Neural progenitor cell (in vitro differentiated cells): ENCODE results near the gene BMP5. TPM values are rescaled to one million over a fixed set of nuclear protein-coding genes. Genes with fewer than 3 reads are reported as not detected.

ENCODE experiments used
- DNase-seq: peaks from one replicate; pipeline ENCODE4 v3.0.0-alpha.2; 2016; ENCODE audit warnings: low spot score
- H2AFZ ChIP-seq: fragments of 200-600 bp; sonication (generic); replicated peaks from 2 replicates; pipeline ENCODE4 v1.6.1; 2016; ENCODE audit warnings: antibody characterized with exemption
- H3F3A ChIP-seq: fragments of 200-600 bp; sonication (generic); 2 replicates; pipeline ENCODE4 v1.6.1; 2016; ENCODE audit warnings: antibody characterized with exemption, low read depth
- H3K27ac ChIP-seq: fragments of 200-600 bp; sonication (generic); 2 replicates; pipeline ENCODE4 v1.5.1; 2016; ENCODE audit warnings: mild to moderate bottlenecking
- H3K27me3 ChIP-seq: fragments of 200-600 bp; sonication (generic); 2 replicates; pipeline ENCODE4 v1.6.1; 2016; ENCODE audit warnings: mild to moderate bottlenecking, moderate library complexity
- H3K36me3 ChIP-seq: fragments of 200-600 bp; sonication (generic); 2 replicates; pipeline ENCODE4 v1.5.1; 2016
- H3K4me1 ChIP-seq: fragments of 200-600 bp; sonication (generic); 2 replicates; pipeline ENCODE4 v1.6.1; 2016; ENCODE audit warnings: mixed run types
- H3K4me2 ChIP-seq: fragments of 200-600 bp; sonication (generic); 2 replicates; pipeline ENCODE4 v1.6.1; 2016
- H3K4me3 ChIP-seq: fragments of 200-600 bp; sonication (generic); 2 replicates; pipeline ENCODE4 v1.5.1; 2016
- H3K79me2 ChIP-seq: fragments of 200-600 bp; sonication (generic); 2 replicates; pipeline ENCODE4 v1.6.1; 2016; ENCODE audit warnings: low read depth
- H3K9ac ChIP-seq: fragments of 200-600 bp; sonication (generic); 2 replicates; pipeline ENCODE4 v1.6.1; 2016
- H3K9me3 ChIP-seq: fragments of 200-600 bp; sonication (generic); 2 replicates; pipeline ENCODE4 v1.5.1; 2016; ENCODE audit warnings: low read depth
- H4K20me1 ChIP-seq: fragments of 200-600 bp; sonication (generic); 2 replicates; pipeline ENCODE4 v1.6.1; 2016; ENCODE audit warnings: low read depth
- H3K27ac Mint-ChIP-seq: 3 replicates; pipeline ENCODE4 v1.8.0; 2021; ENCODE audit warnings: mixed read lengths
- H3K27me3 Mint-ChIP-seq: 2 replicates; pipeline ENCODE4 v1.8.0; 2022; ENCODE audit warnings: low read depth, mild to moderate bottlenecking, inconsistent platforms, moderate library complexity, mixed read lengths; ENCODE audit not compliant: insufficient read depth
- H3K36me3 Mint-ChIP-seq: 3 replicates; pipeline ENCODE4 v1.8.0; 2021; ENCODE audit warnings: mixed read lengths
- H3K4me1 Mint-ChIP-seq: 3 replicates; pipeline ENCODE4 v1.8.0; 2021; ENCODE audit warnings: mixed read lengths
- H3K4me3 Mint-ChIP-seq: 3 replicates; pipeline ENCODE4 v1.8.0; 2021; ENCODE audit warnings: mild to moderate bottlenecking, moderate library complexity, mixed read lengths
- H3K9me3 Mint-ChIP-seq: 3 replicates; pipeline ENCODE4 v1.8.0; 2020; ENCODE audit warnings: mixed read lengths
- CTCF ChIP-seq: fragments of 200-600 bp; sonication (generic); IDR thresholded peaks from 2 replicates; pipeline ENCODE4 v1.5.1; 2017; ENCODE audit warnings: antibody characterized with exemption, mild to moderate bottlenecking
- EZH2 ChIP-seq: fragments of 200-600 bp; sonication (generic); IDR thresholded peaks from 2 replicates; pipeline ENCODE4 v1.6.1; 2017; ENCODE audit warnings: antibody characterized with exemption, mild to moderate bottlenecking, moderate library complexity
- EZH2phosphoT487 ChIP-seq: fragments of 200-600 bp; sonication (generic); IDR thresholded peaks from 2 replicates; pipeline ENCODE4 v1.6.1; 2017; ENCODE audit warnings: antibody characterized with exemption
- total RNA-seq: library from RNA; depleted of rRNA; stranded (reverse); fragments of >200 nt; gene quantifications from 2 replicates; pipeline ENCODE4 v1.2.3, GENCODE V29; 2015; ENCODE audit warnings: low replicate concordance

BMP5 gene
- total RNA-seq, 1 donor from 2014 or later = 1.5 TPM

DNA sequence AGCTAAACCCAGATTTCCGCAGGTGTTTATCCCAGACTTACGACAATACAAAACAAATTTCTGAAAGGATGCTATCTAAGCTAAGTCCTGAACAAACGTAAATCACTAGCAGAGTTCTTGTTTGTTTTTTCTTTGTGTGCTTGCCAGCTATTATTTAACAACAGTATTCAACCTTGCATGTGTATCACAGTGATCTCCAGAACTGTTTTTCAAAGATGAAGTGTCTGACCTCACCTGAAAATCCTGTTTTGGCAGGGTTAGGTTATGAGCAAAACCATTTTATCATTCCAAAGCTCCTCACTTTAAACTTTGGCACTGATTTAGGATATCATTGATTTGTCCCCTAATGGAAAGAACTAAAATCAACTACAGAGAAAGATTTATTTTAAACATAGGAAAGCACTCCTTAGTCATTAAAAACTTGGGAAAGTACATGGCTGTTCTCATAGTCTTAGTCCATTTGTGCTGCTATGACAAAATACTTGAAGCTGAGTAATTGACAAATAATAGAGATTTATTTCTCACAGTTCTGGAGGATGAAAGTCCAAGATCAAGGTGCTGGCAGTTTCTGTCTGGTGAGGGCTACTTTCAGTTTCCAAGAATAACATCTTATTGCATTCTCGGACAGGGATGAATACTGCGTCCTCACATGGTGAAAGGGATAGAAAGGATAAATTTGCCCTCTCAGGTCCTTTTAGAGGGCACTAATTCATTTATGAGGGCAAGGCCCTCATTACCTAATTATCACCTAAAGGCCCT is 20.8 kb upstream of the BMP5 start:
- H3K4me1 ChIP-seq = no peaks in the 10 kb centered on the region
- no peak overlapping the region for H3K9ac ChIP-seq
- no peaks in the 10 kb centered on the region for H3K9me3 ChIP-seq
- H3K36me3 ChIP-seq = no peaks in the 10 kb centered on the region
- Mint-ChIP-seq H3K36me3 (no peaks in the 10 kb centered on the region), H3K9me3 (no peaks in the 10 kb centered on the region), H3K27ac (no peak overlapping the region), H3K4me1 (no peaks in the 10 kb centered on the region), H3K27me3 (no peaks in the 10 kb centered on the region), H3K4me3 (no peak overlapping the region)
- TF ChIP-seq EZH2 (no peak), CTCF (no peak), EZH2phosphoT487 (no peak)
- no peak for DNase-seq
- no peaks in the 10 kb centered on the region for H4K20me1 ChIP-seq
- H3K79me2 ChIP-seq = no peaks in the 10 kb centered on the region
- H3K4me2 ChIP-seq = no peak overlapping the region
- H3K4me3 ChIP-seq = no peak overlapping the region
- H3K27ac ChIP-seq = no peak overlapping the region
- H2AFZ ChIP-seq = no peak overlapping the region
- H3K27me3 ChIP-seq = no peaks in the 10 kb centered on the region
- no peaks in the 10 kb centered on the region for H3F3A ChIP-seq

GRCh38 chr6:55892749-55893357 is 17.5 kb upstream of the BMP5 start:
- no peaks in the 10 kb centered on the region for H3K36me3 ChIP-seq
- H3K36me3 Mint-ChIP-seq = no peaks in the 10 kb centered on the region
- no peaks in the 10 kb centered on the region for H3K4me1 Mint-ChIP-seq
- no peak overlapping the region for H3K4me3 ChIP-seq
- no peaks in the 10 kb centered on the region for H3K9me3 ChIP-seq
- no peak overlapping the region for H3K27ac ChIP-seq
- TF ChIP-seq CTCF (no peak), EZH2phosphoT487 (no peak), EZH2 (no peak)
- H3F3A ChIP-seq = no peaks in the 10 kb centered on the region
- no peaks in the 10 kb centered on the region for H3K79me2 ChIP-seq
- no peaks in the 10 kb centered on the region for H3K27me3 ChIP-seq
- no peaks in the 10 kb centered on the region for H4K20me1 ChIP-seq
- no peak overlapping the region for H3K27ac Mint-ChIP-seq
- DNase-seq = no peak
- H3K9ac ChIP-seq = no peak overlapping the region
- no peaks in the 10 kb centered on the region for H3K9me3 Mint-ChIP-seq
- no peak overlapping the region for H3K4me3 Mint-ChIP-seq
- H3K27me3 Mint-ChIP-seq = no peaks in the 10 kb centered on the region
- no peak overlapping the region for H3K4me2 ChIP-seq
- H3K4me1 ChIP-seq = no peaks in the 10 kb centered on the region
- no peak overlapping the region for H2AFZ ChIP-seq

DNA sequence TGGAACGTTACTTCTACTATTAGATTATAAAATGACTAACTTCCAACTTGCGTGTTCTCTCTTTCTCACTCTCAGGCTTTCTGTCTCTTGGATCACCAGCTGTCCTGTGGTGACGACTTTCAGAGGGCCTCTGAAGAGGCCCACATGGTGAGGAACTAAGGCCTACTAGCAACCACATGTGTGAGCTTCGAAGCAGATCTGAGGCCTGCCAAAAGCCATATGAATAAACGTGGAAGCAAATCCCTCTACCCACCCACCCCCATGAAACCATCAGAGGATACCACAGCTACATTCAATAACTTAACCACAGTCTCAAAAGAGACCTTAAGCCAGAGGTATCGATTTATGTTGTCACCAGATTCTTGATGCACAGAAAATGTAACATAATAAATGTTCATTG is 13.5 kb upstream of the BMP5 start:
- no peak overlapping the region for H3K4me3 ChIP-seq
- Mint-ChIP-seq H3K9me3 (no peaks in the 10 kb centered on the region), H3K27me3 (no peaks in the 10 kb centered on the region), H3K4me1 (peaks cover 2% of the 10 kb centered on the region), H3K36me3 (no peaks in the 10 kb centered on the region), H3K4me3 (no peak overlapping the region), H3K27ac (no peak overlapping the region)
- H3K4me2 ChIP-seq = no peak overlapping the region
- no peak overlapping the region for H3K9ac ChIP-seq
- DNase-seq = no peak
- TF ChIP-seq EZH2phosphoT487 (no peak), EZH2 (no peak), CTCF (no peak)
- H3K79me2 ChIP-seq = no peaks in the 10 kb centered on the region
- no peaks in the 10 kb centered on the region for H3K9me3 ChIP-seq
- no peaks in the 10 kb centered on the region for H3K36me3 ChIP-seq
- H3F3A ChIP-seq = no peaks in the 10 kb centered on the region
- H4K20me1 ChIP-seq = no peaks in the 10 kb centered on the region
- H2AFZ ChIP-seq = no peak overlapping the region
- no peak overlapping the region for H3K27ac ChIP-seq
- no peaks in the 10 kb centered on the region for H3K27me3 ChIP-seq
- no peaks in the 10 kb centered on the region for H3K4me1 ChIP-seq
